ENCODE measurements around the gene UBE2E1. TPM values are rescaled to one million over a fixed set of nuclear protein-coding genes. Genes with fewer than 3 reads are reported as not detected.

UBE2E1 gene
- total and polyA plus RNA-seq, 2 donors (not counting 1 experiment from before 2014, with no cell fraction given): 129 to 174 TPM

- Histone ChIP-seq H3K9ac (ENCODE audit: insufficient read depth, low read length) (no peak overlapping the region), H3K79me2 (ENCODE audit: control insufficient read depth, insufficient read depth, low read length) (no peaks in the 10 kb centered on the region), H3K27me3 (ENCODE audit: control insufficient read depth, insufficient read depth, low read length) (no peaks in the 10 kb centered on the region), H3K4me2 (ENCODE audit: extremely low read depth, insufficient read depth, low read length) (no peak overlapping the region), H3K36me3 (ENCODE audit: control insufficient read depth, insufficient read depth, low read length) (peaks cover 5% of the 10 kb centered on the region), H3K4me1 (ENCODE audit: control insufficient read depth, extremely low read depth, insufficient read depth, low read length) (no peaks in the 10 kb centered on the region), H2AFZ (ENCODE audit: low read length) (no peak overlapping the region), H4K20me1 (ENCODE audit: control insufficient read depth, extremely low read depth, insufficient read depth, low read length) (no peaks in the 10 kb centered on the region), H3K27ac (ENCODE audit: insufficient read depth, low read length) (no peak overlapping the region), H3K9me3 (ENCODE audit: control insufficient read depth, insufficient read depth, low read depth, low read length) (no peaks in the 10 kb centered on the region), H3K4me3 (replicated peaks in 1 of 4; ENCODE audit: control extremely low read depth in 1 of 4, insufficient read depth in 1 of 4, low read depth in 3 of 4, low read length in 4 of 4) (no peak overlapping the region)
- no peak for DNase-seq (ENCODE audit: low read depth in 2 of 2)
- TF ChIP-seq CTCF (conservative IDR thresholded peaks at IDR 0.05 in 1 of 2, IDR thresholded peaks at IDR 0.05 in 1 of 2; ENCODE audit: low read depth in 1 of 2, low read length in 2 of 2) (no peak), EZH2 (IDR thresholded peaks at IDR 0.05; ENCODE audit: low read length, missing control alignments) (no peak)
These were observed 88.7 kb downstream of the UBE2E1 start for GRCh38 chr3:23894254-23895061.

DNA sequence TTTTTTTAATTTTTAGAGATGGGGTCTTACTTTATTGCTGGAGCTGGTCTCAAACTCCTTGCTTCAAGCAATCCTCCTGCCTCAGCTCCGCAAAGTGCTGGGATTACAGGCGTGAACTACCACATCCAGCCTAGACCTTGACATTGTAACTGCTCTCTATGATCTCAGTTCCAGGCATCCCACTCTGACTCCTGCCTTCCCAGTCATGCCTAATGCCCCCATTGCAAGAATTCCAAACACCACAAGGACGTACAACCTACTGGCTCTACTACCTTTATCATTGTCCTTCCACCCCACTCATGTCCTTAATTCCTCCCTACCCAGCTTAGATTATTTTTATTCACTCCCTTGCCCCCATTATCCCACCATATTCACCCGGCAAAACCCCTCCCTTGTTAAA is 89.4 kb downstream of the UBE2E1 start:
- no peaks in the 10 kb centered on the region for H3K79me2 ChIP-seq (ENCODE audit: control insufficient read depth, insufficient read depth, low read length)
- H4K20me1 ChIP-seq (ENCODE audit: control insufficient read depth, extremely low read depth, insufficient read depth, low read length): no peaks in the 10 kb centered on the region
- no peak overlapping the region for H3K4me3 ChIP-seq (replicated peaks in 1 of 4; ENCODE audit: control extremely low read depth in 1 of 4, insufficient read depth in 1 of 4, low read depth in 3 of 4, low read length in 4 of 4)
- H3K9me3 ChIP-seq (ENCODE audit: control insufficient read depth, insufficient read depth, low read depth, low read length): no peaks in the 10 kb centered on the region
- H3K9ac ChIP-seq (ENCODE audit: insufficient read depth, low read length): no peak overlapping the region
- no peak overlapping the region for H2AFZ ChIP-seq (ENCODE audit: low read length)
- H3K27me3 ChIP-seq (ENCODE audit: control insufficient read depth, insufficient read depth, low read length): no peaks in the 10 kb centered on the region
- H3K36me3 ChIP-seq (ENCODE audit: control insufficient read depth, insufficient read depth, low read length): peaks cover 2% of the 10 kb centered on the region
- TF ChIP-seq EZH2 (IDR thresholded peaks at IDR 0.05; ENCODE audit: low read length, missing control alignments): no peak
- TF ChIP-seq CTCF (conservative IDR thresholded peaks at IDR 0.05 in 1 of 2, IDR thresholded peaks at IDR 0.05 in 1 of 2; ENCODE audit: low read depth in 1 of 2, low read length in 2 of 2): no peak
- no peaks in the 10 kb centered on the region for H3K4me1 ChIP-seq (ENCODE audit: control insufficient read depth, extremely low read depth, insufficient read depth, low read length)
- H3K4me2 ChIP-seq (ENCODE audit: extremely low read depth, insufficient read depth, low read length): no peak overlapping the region
- H3K27ac ChIP-seq (ENCODE audit: insufficient read depth, low read length): no peak overlapping the region
- DNase-seq (ENCODE audit: low read depth in 2 of 2): no peak

DNA sequence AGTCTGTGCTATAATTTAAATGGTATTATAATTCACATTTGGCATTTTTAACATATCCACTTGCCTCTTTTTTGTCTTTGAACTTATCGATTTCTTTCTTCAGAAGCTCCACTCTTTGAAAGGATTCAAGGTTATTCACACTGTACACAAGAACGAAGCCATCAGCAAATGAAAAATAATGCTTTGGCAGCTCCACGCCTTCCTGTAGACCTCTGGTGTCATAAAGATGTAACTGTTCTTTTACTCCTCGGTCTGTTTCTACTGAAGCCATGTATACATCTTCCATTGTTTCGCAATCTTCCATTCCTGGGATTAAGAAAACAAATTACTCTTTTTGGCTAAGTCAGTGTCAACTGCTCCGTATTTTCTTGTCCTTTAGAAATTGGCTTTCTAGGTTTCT is 95.0 kb downstream of the UBE2E1 start:
- H3K9ac ChIP-seq (ENCODE audit: insufficient read depth, low read length): no peak overlapping the region
- H3K4me1 ChIP-seq (ENCODE audit: control insufficient read depth, extremely low read depth, insufficient read depth, low read length): no peaks in the 10 kb centered on the region
- H3K4me2 ChIP-seq (ENCODE audit: extremely low read depth, insufficient read depth, low read length): no peak overlapping the region
- H3K36me3 ChIP-seq (ENCODE audit: control insufficient read depth, insufficient read depth, low read length): peaks cover 2% of the 10 kb centered on the region
- DNase-seq (ENCODE audit: low read depth in 2 of 2): peak in 1 of 2 donors; percentile 74
- no peak overlapping the region for H3K27ac ChIP-seq (ENCODE audit: insufficient read depth, low read length)
- H3K27me3 ChIP-seq (ENCODE audit: control insufficient read depth, insufficient read depth, low read length): no peaks in the 10 kb centered on the region
- TF ChIP-seq CTCF (conservative IDR thresholded peaks at IDR 0.05 in 1 of 2, IDR thresholded peaks at IDR 0.05 in 1 of 2; ENCODE audit: low read depth in 1 of 2, low read length in 2 of 2) (peak in 1 of 2 donors; percentile 23), EZH2 (IDR thresholded peaks at IDR 0.05; ENCODE audit: low read length, missing control alignments) (no peak)
- H3K79me2 ChIP-seq (ENCODE audit: control insufficient read depth, insufficient read depth, low read length): no peaks in the 10 kb centered on the region
- no peaks in the 10 kb centered on the region for H4K20me1 ChIP-seq (ENCODE audit: control insufficient read depth, extremely low read depth, insufficient read depth, low read length)
- no peak overlapping the region for H2AFZ ChIP-seq (ENCODE audit: low read length)
- no peaks in the 10 kb centered on the region for H3K9me3 ChIP-seq (ENCODE audit: control insufficient read depth, insufficient read depth, low read depth, low read length)
- H3K4me3 ChIP-seq (replicated peaks in 1 of 4; ENCODE audit: control extremely low read depth in 1 of 4, insufficient read depth in 1 of 4, low read depth in 3 of 4, low read length in 4 of 4): no peak overlapping the region

Measured in fibroblast of lung (primary cell).